Stimulated activated CD8-positive, alpha-beta memory T cell treated with anti-CD3 and anti-CD28 coated beads, Interleukin-7, amount 100 ng/mL, for 48 hours (primary cell): Measurements from ENCODE around the gene PPP1CA.

Experiments used
- DNase-seq, 2 donors: peaks; one replicate each; pipeline ENCODE4 v3.0.0-alpha.2; 2020; ENCODE audit warnings: low read depth in 1 of 2; ENCODE audit errors: extremely low read depth in 1 of 2

The PPP1CA gene

DNA sequence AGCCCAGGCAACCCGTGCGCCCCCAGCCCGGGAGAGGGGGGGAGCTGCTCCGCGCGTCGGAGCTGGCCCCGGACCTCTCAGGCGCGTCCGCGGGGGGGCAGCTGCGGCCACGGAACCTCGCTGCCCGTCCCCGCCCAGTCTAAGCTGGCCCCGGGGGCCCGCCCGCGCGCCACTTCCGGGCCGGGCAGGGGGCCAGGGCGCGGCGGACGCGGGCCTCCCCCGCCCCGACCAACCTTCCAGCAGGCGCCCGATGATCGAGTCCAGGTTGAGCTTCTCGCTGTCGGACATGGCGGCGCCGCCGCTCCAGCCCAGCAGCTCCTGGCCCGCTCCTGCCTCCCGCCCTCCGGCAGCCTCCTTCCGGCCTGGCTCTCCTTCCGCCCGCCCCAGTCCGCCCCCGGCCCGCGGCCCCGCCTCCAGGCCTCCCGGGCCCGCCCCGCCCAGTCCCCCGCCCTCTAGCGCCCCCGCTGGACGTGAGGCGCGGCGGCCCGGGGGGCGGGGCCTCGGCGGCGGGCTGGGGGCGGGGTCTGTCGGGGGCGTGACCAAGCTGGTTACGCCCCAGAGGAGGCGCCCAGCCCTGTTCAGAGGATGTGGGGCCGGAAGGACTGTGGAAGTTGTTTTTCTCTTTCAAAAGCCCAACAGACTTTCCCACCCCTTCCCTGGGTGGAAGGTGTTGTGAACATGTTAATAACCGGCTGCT is at the start of gene PPP1CA:
PPP1CA (minus strand) TSS at position 364 of the 697 bp plus-strand sequence; CDS start at position 288, 76 bp downstream.
- peak; percentile 79 to 85 for DNase-seq

DNA sequence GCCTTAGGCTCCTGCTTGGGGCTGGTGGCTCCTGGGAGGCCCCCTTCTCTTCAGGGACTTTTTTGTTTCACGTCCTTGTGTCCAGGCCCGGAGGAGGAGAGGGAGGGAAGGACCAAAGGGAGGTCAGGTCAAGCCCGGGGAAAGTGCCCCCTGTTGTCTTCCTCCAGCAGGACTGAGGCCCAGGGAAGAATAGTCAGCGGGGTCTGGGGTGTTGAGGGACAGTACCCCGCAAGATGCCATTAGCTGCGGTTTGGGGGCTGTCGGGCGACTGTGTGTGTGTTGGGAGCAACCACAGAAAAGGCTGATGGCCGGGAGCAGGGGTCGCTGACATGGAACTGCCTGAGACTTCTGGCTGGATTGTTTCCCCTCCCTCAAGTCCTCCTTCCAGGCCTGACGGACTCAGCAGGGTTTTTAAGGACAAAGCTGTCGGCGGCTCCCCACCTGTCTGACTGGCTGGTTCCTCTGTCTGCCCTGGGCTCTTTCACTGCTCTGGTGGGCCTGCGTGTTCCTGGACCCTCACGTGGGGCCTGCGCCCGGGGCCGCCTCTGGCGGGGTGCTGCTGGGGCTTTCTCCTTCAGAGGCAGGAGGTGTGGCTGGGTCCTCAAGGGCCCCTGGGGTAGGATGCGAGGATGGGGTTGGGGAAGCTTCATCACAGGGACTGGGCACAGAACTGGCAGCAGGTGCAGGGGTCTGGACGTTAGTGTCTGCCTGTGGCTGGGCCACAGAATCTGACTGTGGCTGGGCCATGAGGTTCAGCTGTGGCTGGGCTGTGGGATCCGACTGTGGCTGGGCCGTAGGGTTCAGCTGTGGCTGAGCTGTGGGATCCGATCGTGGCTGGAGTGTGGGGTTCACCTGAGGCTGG is 49.4 kb upstream of the PPP1CA start:
- DNase-seq = no peak

DNA sequence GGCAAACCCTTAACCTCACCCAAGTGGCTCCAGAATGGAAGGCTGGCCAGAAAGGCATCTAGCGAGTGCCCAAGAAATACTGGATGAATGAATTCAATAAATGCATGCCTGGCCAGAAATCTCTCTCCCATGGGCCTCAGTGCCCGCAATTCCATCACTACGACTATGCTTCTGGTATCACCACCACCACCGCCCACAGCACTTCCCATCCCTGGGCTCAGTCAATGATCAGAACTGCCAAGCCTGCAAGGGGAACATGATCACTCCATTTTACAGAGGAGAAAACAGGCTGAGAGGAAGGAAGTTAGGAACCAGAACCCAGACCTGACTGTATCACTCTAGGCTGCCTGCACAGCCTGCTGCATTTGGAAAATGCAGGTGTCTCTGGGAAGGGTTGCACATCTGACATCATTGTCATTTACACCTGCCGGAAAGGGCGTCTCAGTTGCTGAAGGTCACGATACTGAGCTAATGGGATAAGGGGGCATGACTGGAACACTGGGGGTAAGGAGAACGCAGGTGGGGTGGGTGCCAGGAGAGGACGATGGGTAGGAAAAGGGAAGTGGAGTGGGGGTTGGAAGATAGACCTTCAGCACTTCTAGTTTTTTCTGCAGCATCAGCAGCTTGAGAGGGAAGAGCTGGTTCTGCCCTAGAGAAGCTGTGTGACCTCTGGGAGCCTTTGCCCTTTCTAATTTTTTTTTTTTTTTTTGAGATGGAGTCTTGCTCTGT is 47.6 kb upstream of the PPP1CA start:
- no peak for DNase-seq

DNA sequence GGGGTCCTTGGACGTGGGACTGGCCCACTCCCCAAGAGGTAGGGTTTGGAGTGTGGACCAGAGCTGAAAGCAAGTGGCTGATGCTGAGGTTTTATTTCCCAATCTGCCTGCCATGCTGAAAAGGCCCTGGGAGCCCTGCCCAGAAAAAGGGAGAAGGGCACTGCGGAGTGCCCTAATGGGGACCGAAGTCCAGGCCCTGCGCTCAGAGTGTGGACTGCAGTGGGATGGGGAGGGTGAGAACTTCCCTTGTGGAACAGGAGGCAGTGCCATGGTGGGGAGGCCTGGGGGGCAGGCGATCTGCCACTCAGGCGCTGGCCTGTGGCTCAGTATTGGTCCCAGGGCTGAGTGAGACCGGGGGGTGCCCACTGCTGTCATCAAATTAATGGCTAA is 46.6 kb upstream of the PPP1CA start:
- DNase-seq = no peak

DNA sequence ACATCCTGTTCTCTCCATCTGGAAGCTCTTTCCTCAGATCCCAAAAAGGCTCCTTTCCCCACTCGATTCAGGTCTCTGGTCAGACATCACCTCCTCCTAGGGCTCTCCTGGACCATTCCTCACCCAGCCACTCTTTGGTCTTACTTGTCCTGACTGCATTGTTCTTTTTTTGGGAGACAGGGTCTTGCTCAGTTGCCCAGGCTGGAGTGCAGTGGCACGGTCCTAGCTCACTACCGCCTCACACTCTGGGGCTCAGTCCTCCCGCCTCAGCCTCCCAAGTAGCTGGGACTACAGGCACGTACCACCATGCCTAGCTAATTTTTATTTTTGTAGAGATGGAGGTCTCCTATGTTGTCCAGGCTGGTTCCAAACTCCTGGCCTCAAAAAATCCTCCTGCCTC is 43.9 kb upstream of the PPP1CA start:
- DNase-seq = no peak

DNA sequence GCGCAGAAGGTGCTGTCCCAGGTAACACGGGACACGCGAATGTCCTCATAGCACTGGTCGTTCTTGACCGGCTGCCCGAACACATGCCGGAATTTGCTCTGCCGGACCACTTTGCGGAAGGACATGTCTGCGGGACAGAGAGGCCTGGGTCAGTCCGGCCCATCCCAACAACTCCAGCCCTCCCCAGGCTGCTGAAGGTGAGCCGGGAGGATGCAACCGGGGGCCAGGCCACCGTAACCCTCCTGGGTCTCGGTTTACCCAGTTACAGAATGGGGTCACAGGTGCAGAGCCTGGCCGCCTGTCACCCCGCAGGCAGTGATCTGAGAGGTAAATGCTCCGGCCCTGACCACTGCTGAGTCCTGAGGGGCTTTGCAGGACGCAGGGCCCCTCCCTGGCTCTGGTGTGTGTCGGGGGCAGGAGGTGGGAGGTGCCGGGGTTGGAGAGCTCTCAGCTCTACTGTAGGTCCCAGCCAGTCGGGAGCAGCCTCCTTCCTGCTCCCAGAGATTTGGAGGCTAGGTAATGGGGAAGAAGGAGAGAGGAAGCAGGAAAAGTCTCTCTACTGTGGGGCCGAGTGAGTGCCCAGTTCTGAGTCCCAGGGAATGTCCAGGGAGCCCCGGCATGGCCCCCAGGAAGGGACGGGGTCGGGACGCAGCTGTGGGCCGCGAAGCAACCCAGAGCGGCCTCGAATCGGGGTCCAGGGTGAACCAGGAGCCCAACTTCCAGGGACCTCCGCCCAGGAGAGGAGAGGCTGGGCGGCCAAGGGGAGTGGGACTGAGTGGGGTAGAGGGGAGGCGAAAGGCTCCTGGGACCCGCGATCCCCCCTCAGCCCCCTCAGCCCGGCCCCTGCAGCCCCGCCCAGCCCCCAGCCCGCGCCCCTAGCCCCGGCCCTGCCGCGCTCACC is 41.1 kb upstream of the PPP1CA start:
- DNase-seq = no peak

DNA sequence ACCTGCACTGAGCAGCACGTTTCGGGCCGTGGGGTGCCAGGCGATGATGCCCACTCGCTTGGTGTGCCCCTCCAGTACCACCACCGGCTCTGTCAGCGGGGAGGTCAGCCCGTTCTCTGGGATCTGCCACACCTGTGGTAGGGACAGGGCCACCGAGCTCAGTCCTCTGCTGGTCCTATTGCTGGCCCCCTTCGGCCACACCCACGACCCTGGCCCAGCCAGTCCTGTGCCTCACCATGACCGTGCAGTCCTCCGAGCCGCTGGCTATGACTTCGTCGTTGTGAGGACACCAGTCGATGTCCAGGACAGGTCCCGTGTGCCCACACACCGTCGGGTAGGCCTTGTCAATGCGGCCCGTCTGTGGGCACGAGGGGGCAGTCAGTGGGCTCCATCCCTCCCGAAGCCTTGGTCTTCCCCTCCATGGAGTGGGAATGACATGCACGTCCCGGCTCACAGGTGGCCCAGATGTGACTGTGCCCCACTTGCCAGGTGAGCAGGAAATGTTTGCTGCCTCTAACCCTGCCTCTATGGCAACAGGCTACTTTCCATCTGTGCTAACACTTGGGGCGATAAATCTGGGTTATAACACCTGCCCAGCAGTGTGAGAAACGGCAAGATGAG is 40.2 kb upstream of the PPP1CA start:
- DNase-seq = no peak

DNA sequence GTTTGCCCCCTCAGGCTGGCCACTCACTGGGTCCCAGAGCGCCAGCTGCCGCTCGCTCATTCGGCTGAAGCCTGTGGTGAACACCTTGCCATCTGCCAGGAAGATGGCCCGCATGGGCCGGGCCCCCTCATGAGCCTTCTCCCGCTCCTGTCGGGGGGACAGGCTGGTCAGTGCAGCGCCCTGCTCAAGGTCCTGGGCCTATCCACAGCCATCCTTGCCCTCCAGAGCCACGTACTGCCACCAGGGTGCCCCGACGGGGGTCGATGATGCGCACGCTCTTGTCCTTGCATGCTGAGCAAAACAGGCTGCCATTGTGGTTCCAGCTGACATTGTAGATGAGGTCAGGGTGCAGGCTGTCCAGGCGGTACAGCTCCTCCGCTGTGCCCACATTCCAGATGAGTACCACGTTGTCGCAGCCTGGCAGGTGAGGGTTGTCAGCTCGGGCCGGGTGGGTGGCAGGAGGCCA is 39.5 kb upstream of the PPP1CA start:
- no peak for DNase-seq

DNA sequence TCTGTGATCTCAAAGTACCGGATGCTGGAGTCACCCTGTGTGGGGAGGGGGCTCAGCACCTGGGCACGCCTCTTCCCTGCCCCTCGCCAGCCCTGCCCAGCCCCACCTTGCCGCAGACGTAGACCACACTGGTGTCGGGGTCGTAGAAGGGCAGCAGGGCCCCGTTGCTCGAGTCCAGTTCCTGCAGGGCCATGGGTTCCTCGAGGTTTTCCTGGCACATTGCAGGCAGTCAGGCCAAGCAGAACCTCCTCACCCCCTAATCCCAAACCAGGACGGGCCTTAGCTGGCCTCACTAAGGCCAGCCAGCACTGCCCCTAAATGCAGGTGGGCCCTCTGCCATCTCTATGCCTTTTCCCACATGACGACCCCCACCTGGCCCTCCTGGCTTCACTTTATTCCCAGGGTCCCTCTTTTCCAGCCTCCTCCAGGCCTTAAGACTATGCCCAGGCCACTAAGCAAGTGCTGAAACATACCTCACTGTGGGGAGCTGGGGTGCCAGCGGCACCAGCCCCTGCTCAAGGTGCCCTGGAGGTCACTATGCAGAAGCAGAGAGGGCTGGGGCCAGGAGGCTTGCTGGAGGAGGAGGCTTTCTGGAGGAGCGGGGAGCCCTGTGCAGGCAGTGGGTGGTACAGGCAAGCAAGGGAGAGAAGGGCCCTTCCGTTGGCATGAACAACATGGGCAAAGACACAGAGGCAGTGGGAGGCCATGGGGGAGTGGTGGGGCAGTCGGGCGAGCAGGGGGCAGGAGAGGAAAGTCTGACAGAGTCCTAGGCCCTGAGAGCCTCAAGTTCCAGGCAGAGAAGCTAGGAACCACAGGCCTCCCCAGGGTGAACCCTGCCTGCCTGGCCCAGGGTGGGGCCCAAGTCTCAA is 38.8 kb upstream of the PPP1CA start:
- DNase-seq = no peak

DNA sequence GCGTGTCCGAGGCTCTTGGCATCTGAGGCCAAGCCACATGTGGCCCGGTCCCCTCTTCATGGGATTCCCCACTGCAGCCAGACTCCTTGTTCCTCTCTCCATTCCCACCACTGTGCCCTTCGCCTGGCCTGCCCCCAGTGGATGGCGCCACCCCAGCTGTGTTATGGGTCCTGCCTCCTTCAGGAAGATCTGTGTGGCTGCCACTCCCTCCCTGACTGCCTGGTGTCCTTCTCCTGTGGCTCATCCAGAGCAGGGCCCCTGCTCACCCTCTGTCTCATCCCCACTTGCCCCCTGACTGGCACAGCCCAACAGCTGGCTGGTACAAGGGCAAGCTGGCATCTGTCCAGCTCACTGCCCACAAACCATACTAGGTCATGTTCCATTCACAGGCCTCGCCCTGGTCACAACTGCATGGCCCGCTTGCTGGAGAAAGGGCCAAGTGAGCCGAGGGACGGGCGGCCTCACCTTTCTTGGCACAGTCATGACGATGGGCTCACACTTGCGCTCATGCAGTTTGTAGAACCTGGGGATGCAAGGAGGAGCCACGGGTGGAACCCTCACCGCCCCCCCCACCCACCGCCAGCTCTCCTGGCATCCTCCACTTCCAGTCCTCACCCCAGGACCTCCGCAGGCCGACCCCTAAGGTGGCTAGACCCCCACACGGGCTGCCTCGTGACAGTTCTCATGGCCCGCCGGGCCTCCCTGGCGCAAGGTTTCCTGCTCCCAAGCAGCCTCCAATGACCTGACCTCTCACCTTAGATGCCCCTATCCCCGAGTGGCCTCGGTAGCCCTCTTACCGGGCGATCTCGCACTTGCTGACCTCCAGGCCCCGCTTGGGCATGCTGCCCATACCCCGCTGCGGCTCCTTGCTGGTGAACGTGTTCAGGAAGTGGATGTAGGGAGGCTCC is 37.9 kb upstream of the PPP1CA start:
- no peak for DNase-seq

DNA sequence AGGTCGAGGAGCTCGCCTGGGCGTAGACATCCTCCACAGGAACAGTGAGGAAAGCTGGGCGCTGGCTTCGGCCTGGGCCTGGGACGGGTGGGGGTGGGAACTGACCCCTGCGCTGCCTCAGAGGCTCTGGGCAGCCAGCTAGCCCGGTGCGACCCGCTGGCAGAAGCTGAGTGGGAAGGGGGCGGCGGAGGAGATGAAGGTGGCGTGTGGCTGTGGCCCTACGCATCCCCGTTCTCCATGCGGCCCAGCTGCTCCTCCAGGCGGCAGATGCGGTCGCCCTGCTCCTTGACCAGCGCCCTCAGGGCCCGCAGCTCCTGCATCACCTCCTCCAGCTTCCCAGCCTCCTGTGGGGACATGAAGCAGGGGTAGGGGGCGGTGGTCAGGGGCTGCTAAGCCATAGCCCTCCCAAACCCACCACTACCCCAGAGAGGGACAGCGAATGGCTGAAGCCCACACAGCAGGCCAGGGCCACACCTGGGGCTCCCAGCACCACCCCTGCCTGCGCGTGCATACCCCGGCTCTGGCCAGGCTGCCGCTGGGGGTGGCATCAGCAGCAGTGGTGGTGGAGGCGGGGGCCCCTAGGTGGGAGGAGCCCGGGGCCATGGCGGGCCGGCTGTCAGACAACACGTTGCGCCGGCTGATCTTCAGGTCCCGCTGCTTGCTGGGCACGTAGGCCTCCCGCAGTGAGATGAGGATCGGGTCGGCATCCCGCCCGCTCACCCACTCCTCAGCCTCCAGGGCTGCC is 36.7 kb upstream of the PPP1CA start:
- peak in 1 of 2 donors; percentile 83 for DNase-seq

DNA sequence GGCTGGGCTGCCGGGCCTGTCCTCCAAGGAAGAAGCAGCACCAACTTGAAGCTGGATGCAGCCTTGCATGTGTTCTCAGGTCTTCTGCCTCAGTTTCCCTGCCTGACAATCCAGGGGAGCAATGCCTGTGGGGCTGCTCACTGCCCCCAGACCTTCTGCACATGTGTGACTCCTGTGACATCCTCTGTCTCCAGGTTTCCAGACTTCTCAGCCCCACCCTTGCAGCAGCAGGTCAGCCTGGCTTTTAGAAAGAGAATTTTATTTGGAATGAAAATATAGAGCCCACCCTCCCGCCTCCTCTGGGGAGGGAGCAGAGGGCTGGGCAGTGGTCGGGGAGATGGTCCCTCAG is 36.1 kb upstream of the PPP1CA start:
- no peak for DNase-seq

DNA sequence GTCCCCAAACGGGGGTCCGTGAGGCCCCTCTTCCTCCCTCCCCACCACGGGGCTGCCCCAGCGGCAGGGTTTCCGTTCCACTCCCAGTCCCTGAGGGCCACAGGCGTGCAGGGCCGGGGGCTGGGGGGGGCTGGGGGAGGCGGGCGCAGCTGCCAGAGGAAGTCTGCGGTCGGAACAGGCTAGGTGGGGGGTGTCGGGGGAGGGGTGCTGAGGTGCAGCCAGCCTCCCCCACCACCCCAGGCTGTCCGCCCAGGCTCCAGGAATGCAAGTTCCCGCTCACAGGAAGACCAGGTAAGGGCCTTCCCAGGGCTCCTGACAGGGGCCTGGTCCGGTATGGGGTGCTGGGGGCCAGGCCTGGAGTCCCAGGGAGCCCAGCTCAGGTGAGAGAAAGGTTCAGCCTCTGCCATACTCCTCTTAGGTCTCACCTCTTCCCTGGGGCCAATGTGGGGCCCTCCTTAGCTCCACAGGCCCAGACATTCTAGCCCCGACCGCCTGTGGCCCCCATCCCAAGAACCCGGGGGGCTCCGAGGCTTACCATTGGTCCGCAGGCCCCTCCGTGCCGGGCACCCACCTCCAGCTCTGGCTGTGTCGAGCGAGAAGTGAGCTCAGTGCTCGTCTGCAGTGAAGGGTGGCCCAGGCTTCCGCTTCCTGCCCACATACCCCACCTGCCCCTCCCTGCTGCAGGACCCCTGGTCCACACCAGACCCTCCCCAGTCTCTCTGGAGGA is 35.6 kb upstream of the PPP1CA start, which contains the start of gene PTPRCAP:
PTPRCAP (minus strand) TSS at position 601 of the 727 bp plus-strand sequence; CDS start at position 538, 63 bp downstream.
- DNase-seq = no peak

DNA sequence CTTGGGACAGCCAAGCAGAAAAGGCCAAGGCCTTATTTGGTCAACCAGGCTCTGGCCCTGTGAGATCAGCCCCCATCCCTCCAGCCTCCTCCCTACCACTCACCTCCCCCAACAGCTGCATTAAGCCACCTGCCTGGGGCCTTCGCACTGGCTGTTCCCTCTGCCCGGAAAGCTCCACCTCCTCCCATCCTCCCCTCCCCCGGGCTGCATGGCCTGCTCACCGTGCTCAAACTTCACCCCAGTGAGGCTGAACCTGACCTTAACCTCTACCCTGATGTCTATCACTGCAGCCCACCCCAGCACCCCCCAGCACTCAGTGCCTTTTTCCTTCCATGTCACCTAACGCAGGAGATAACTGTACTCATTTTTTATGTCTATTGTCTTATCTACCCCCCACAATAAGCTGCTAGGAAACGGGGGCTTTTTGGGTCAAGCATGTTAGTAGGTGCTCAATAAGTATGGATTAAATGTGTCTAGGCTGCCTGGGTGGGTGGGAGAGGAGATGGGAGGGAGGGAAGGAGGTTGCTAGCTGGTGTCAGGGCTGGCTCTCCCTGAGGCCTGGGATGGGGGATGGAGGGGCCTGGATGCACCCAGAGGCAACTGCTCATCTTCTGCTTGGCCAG is 34.9 kb upstream of the PPP1CA start:
- DNase-seq = peak in 1 of 2 donors; percentile 75

DNA sequence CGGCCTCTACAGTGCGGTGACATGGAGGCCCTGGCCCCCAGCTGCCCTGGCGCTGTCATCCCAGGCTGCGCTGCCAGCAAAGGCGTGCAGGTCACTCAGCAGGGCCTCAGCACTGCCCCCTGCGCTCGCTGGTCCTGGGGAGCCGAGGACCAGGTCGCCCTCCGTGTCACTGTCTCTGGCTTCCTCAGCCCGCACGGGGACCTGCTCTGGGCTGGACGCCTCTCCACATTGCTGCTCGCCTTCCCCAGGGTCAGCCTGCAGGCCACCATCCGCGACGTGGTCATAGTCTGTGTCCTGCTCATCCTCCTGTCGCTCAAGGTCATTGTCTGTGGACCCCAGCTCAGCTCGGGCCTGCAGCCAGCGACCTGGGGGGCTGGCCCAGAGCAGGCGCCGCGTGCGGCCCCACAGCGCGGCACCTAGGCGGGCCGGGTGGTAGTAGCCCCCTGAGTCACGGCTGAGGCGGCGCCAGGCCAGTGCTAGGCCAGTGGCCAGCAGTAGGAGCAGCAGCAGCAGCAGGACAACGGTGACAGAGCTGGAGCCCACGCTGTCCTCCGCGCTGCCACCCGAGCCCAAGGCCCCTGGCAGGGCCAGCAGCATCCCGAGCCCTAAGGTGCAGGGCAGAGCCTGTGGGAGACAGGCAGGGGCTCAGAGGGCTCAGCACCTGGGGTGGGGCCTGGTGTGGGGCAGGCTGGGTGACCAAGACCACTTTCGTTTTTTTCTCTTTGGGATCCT is 34.2 kb upstream of the PPP1CA start:
- no peak for DNase-seq
